Measurements from ENCODE around the gene ADM5. TPM values are rescaled to one million over a fixed set of nuclear protein-coding genes. Genes with fewer than 3 reads are reported as not detected.

ADM5 gene
- polyA plus RNA-seq, 1 of the 3 experiments (the other 2 are of a cell fraction) = 1.3 TPM

Small RNAs within 50 kb of the gene (small RNA-seq; reads per million reads assigned to genes)
- 0 to 2.1 (median 0) reads per million in 7 experiments for gene MIR5088

Other genes with a start within 250 kb of the ADM5 start
- 0.39 and 0.59 TPM in 2 replicates for gene SLC17A7, start 248.1 kb upstream of the ADM5 start, polyA plus RNA-seq (2012; rRNA removed)
- gene PIH1D1, start 237.8 kb upstream of the ADM5 start, polyA plus RNA-seq (2012; rRNA removed) = 145 and 157 TPM in 2 replicates
- gene ALDH16A1, start 236.4 kb upstream of the ADM5 start, polyA plus RNA-seq (2012; rRNA removed) = 13.6 and 15.7 TPM in 2 replicates
- gene FLT3LG, start 215.4 kb upstream of the ADM5 start, polyA plus RNA-seq (2012; rRNA removed) = 4.0 and 6.4 TPM in 2 replicates
- 2,604 and 2,748 TPM in 2 replicates for gene RPL13A, start 202.0 kb upstream of the ADM5 start, polyA plus RNA-seq (2012; rRNA removed)
- 6,915 and 7,579 TPM in 2 replicates for gene RPS11, start 193.2 kb upstream of the ADM5 start, polyA plus RNA-seq (2012; rRNA removed)
- 75.3 and 91.4 TPM in 2 replicates for gene FCGRT, start 176.9 kb upstream of the ADM5 start, polyA plus RNA-seq (2012; rRNA removed)
- 1.4 and 1.8 TPM in 2 replicates for gene RCN3, start 161.6 kb upstream of the ADM5 start, polyA plus RNA-seq (2012; rRNA removed)
- gene NOSIP, start 109.0 kb upstream of the ADM5 start, polyA plus RNA-seq (2012; rRNA removed) = 101 and 128 TPM in 2 replicates
- 0.42 and 0.44 TPM in 2 replicates for gene PRRG2, start 108.3 kb upstream of the ADM5 start, polyA plus RNA-seq (2012; rRNA removed)
- 0.71 and 1.7 TPM in 2 replicates for gene PRR12, start 98.4 kb upstream of the ADM5 start, polyA plus RNA-seq (2012; rRNA removed)
- gene RRAS, start 49.5 kb upstream of the ADM5 start, polyA plus RNA-seq (2012; rRNA removed) = 113 and 141 TPM in 2 replicates
- gene SCAF1, start 47.4 kb upstream of the ADM5 start, polyA plus RNA-seq (2012; rRNA removed) = 5.5 and 9.5 TPM in 2 replicates
- gene IRF3, start 23.7 kb upstream of the ADM5 start, polyA plus RNA-seq (2012; rRNA removed) = 85.9 and 112 TPM in 2 replicates
- 20.3 and 27.9 TPM in 2 replicates for gene BCL2L12, start 23.7 kb upstream of the ADM5 start, polyA plus RNA-seq (2012; rRNA removed)
- gene PRMT1, start 12.3 kb upstream of the ADM5 start, polyA plus RNA-seq (2012; rRNA removed) = 774 and 789 TPM in 2 replicates
- gene CPT1C, start 1.5 kb downstream of the ADM5 start, polyA plus RNA-seq (2012; rRNA removed) = 118 and 139 TPM in 2 replicates
- not detected in 2 replicates for gene TSKS, start 73.7 kb downstream of the ADM5 start, polyA plus RNA-seq (2012; rRNA removed)
- gene AP2A1, start 77.4 kb downstream of the ADM5 start, polyA plus RNA-seq (2012; rRNA removed) = 59.6 and 74.8 TPM in 2 replicates
- 23.7 and 29.9 TPM in 2 replicates for gene FUZ, start 123.7 kb downstream of the ADM5 start, polyA plus RNA-seq (2012; rRNA removed)
- 15.7 and 30.2 TPM in 2 replicates for gene MED25, start 128.7 kb downstream of the ADM5 start, polyA plus RNA-seq (2012; rRNA removed)
- gene PTOV1, start 161.6 kb downstream of the ADM5 start, polyA plus RNA-seq (2012; rRNA removed) = 56.1 and 95.0 TPM in 2 replicates
- 45.5 and 52.0 TPM in 2 replicates for gene PNKP, start 178.0 kb downstream of the ADM5 start, polyA plus RNA-seq (2012; rRNA removed)
- gene AKT1S1, start 187.8 kb downstream of the ADM5 start, polyA plus RNA-seq (2012; rRNA removed) = 56.7 and 63.7 TPM in 2 replicates
- 27.3 and 28.3 TPM in 2 replicates for gene TBC1D17, start 188.1 kb downstream of the ADM5 start, polyA plus RNA-seq (2012; rRNA removed)
- 0.35 and 0.50 TPM in 2 replicates for gene IL4I1, start 207.3 kb downstream of the ADM5 start, polyA plus RNA-seq (2012; rRNA removed)
- gene ATF5, start 239.6 kb downstream of the ADM5 start, polyA plus RNA-seq (2012; rRNA removed) = 11.1 and 11.7 TPM in 2 replicates
- 14.6 and 16.2 TPM in 2 replicates for gene NUP62, start 239.9 kb downstream of the ADM5 start, polyA plus RNA-seq (2012; rRNA removed)